HG02610 (cell line): ENCODE measurements around the gene KIF1B.

Experiments used
- ATAC-seq: cut with Tn5 transposase; IDR thresholded peaks from one replicate; pipeline ENCODE4 v1.9.1; 2021; ENCODE audit warnings: mild to moderate bottlenecking, moderate library complexity; ENCODE audit not compliant: unreplicated experiment

Gene KIF1B

GRCh38 chr1:10271869-10272268, 61.5 kb downstream of the KIF1B start:
- ATAC-seq = no peak

DNA sequence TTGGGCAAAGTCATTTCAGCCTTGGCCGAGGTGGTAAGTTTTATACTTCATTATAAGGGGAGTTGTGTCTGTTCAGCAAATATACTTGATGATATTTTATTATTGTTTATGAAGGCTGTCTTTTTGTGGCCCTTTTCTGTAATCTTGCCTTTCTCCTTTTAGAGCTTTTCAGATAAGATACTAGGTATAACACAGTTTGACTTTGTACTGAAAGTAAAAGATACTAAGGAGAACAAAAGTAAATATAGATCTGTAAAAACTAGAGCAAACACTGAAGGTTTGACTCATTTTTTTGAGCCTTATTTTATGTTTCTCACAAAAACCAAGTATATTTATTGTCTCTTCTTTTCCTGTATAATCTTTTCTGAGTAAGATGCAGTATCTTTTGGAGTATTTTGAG, 61.9 kb downstream of the KIF1B start:
- ATAC-seq = no peak

DNA sequence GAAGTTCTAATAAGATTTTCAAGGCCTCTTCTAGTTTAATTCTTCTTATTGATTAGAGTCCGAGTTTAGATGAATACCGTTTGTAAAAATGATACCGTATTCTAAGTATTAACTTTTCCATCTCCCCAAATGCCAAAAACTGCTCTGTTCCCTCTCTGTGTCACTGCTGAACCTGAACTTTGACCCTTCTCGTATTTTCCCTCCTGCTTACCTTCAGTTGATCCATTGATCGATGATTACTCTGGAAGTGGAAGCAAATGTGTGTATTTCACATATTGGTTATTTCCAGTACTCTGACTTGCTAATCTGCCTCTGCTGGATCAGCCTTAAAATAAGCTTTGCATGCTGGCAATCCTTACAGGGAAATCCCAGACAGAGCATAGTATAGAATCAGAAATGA, 68.5 kb downstream of the KIF1B start:
- no peak for ATAC-seq

- ATAC-seq = no peak
Observed at GRCh38 chr1:10280439-10281350, 70.3 kb downstream of the KIF1B start.

- no peak for ATAC-seq
Observed at GRCh38 chr1:10283318-10283984, 73.1 kb downstream of the KIF1B start.

GRCh38 chr1:10286244-10286643, 75.9 kb downstream of the KIF1B start:
- ATAC-seq = no peak

DNA sequence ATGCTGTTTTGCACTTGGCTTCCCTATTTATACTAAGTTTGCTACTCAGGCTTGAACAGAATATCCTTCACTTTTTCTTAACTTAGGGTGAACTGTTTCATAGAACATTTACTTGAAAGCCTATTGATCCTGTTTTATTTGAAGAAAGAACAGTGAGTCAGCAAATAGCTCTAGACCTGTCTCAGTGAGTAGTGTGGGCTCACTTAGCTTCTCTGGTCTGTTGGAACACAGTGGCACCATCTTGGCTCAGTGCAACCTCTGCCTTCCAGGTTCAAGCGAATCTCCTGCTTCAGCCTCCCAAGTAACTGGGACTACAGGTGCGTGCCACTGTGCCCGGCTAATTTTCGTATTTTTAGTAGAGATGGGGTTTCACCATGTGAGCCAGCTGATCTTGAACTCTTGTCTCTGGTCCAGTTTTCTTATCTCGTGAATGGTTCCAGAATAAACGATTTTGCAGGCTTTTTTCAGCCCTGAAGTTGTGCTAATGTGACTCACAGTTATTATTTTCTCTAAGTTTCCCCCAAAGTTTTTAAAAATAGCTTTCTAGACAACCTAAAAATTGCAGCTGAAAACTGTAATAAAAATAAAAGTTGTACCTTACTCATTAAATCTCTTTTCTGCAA, 76.8 kb downstream of the KIF1B start:
- no peak for ATAC-seq

DNA sequence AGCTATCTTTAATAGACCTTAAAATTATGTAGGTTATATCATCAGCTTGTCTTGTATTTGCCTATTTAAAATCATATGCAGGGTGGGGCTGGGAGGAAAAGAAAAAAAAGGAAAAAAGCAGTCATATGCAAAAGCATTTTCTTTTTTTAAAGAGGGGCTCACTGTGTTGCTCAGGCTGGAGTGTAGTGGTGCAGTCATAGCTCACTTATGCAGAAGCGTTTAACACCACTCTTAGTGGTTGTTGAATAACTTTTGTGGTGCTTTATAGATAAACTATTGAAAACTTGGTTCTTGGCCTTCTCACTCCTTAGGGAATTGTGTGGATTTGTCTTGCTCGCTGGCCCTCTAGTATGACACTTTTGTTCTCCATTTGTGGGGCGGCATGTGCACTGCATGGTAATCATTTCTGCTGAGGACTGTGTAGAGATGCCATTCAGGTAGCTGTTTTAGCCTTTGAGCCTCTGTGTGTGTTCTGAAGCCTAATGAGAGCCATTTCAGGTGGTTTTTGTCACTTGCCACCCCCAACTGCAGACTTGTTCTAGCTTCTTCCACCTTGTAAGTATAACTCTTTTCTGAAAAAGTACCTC, 77.8 kb downstream of the KIF1B start:
- no peak for ATAC-seq

DNA sequence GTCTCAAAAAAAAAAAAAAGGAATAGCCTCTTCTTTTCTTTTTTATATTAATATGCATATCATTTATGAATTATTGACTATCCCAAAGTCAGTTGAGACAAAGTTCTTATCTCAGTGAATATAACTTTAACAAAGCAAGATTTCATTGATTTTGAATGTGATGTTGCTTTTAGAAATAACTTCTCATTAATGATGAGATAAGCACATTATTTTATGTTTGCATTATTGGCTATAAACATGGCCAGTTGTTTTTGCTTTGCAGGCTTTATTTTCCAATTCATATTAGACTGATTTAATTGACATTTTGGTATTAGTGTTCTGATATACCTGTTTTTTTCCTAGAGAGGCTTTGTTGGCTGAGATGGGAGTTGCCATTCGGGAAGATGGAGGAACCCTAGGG, 81.3 kb downstream of the KIF1B start:
- ATAC-seq = no peak

GRCh38 chr1:10292188-10292587, 81.8 kb downstream of the KIF1B start:
- no peak for ATAC-seq

DNA sequence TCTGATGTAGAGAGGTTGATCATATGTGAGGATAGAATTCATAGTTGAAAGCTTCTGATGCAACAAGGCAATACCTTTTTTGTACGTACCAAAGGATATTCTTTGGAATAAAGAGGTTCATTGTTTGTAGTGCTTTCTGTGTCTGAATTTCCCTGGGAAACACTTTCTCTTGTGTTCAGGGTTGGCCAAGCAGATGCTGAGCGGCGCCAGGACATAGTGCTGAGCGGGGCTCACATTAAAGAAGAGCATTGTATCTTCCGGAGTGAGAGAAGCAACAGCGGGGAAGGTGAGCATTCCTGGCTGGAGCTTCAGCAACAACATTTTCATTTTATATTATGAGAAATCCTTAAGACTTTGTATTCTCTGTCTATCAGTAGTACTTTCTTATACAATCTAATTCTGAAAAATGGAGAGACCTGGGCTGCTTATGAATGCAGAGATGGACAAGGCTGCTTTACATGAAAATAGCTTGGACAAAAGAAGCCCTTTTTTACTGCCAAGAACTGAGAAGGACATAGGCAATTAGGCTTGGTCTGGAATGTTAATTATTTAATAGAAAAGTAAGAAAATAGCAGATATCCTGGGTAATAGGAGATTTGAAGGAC, 85.2 kb downstream of the KIF1B start:
- ATAC-seq = no peak

DNA sequence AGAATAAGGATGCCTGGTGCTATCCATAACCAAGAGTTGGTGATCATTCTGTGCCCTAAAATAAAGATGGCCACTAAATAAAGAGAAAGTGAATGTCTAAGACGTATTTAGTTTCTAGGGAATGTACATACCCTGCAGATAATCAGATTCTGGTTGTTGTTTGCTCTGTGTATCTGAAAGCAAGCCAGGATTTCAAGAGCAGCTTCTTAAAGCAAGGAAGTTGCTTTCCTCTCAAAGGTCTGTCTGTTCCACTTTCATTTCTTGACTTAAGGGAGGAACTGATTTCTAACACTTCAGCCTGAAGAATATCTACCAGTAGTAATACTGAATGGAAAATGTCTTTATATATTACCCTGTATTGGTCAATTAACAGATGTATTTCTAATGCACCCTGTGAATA, 88.8 kb downstream of the KIF1B start:
- no peak for ATAC-seq

DNA sequence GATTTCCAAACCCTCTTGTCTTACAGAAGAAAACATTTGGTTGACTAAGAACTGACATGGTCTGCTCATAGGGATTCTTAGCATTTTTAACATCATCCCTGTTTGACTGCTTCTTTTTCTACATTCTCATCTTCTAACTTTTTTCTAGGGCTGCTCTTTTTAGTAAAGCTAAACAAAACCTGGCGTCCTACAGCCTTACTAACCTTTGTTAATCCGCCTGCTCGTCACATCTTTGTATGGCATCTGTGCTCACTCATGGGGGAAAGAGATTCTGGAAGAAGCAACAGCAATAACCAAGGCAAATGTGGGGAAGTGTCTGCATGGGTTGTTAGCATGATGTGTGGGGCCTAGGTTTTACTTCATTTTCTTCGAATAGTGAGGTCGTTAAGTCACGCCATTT, 92.0 kb downstream of the KIF1B start:
- no peak for ATAC-seq

GRCh38 chr1:10304295-10304694, 93.9 kb downstream of the KIF1B start:
- no peak for ATAC-seq

DNA sequence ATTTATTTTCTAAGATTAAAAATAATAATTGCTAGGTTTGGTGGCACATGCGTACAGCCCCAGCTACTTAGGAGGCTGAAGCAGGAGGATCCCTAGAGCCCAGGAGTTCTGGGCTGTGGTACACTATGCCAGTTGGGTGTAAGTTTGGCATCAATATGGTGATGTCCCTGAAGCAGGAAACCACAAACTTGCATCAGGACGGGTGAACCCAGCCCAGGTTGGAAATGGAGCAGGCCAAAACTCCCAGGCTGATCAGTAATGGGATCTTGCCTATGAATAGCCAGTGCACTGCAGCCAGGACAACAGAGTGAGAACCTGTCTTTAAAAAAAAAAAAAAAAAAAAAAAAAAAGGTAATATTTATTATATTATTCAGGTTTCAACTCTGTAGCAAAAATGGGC, 96.1 kb downstream of the KIF1B start:
- ATAC-seq = no peak

GRCh38 chr1:10308001-10308400, 97.6 kb downstream of the KIF1B start:
- no peak for ATAC-seq

DNA sequence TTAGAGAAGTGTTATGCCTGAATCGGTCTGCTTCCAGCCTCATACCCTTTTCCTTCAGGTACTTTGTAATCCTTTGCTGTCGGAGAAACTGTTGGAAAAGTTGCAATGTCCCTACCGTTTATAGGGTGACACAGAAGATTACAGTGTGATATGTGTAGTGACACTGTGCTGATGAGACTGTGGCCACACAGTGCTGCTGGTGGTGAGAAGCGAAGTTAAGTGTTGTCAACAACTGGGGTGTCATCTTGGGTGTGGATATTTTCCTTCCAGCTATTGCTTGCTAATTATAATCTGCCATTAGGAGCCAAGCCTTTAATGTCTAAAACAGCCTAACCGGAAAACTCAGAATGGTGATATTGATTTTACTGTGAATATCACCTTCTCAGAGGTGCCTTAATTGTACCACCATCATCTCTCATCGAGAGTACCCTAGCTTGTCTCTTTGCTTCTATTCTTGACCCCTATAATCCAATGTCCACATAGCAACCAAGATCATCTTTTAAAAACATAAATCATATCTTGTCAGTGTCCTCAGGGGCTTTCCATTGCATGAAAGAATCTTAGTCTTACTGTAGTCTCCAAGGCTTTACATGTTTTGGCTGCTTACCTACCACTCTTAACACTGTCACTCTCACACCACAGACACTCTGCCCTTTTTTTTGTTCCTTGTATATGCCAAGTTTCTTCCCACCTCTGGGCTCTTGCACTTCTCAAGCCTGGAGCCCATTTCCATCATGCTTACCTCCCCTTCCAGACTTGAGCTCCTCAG, 99.1 kb downstream of the KIF1B start:
- ATAC-seq = no peak

- ATAC-seq = no peak
Observed at GRCh38 chr1:10316752-10317151, 106.4 kb downstream of the KIF1B start.

DNA sequence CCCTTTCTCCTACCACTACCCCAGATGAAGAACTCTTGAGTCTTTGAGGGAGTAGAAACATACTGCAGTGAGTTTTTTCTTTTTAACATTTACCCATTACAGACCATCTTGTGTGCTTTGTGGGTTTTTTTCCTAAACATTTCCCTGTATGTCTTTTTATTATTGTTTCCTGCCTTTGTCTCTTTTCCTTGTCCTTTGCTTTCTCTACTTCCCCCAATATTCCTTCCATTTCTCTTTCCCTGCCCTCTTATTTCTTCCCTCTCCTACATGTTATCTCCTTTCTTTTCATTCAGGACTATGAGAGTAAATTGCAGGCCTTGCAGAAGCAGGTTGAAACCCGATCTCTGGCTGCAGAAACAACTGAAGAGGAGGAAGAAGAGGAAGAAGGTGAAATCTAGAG, 109.4 kb downstream of the KIF1B start:
- no peak for ATAC-seq

- no peak for ATAC-seq
Observed at GRCh38 chr1:10320336-10320735, 110.0 kb downstream of the KIF1B start.
